HL-60 (cell line): ENCODE data around the gene KCNH4.

Experiments
- POLR2AphosphoS5 ChIP-seq: IDR thresholded peaks from 2 replicates; pipeline ENCODE4 v1.6.1; 2012; ENCODE audit warnings: low read depth
- TF ChIP-seq, protein P1 (sequence below): IDR thresholded peaks from one replicate; pipeline ENCODE4 v1.5.1; 2011; ENCODE audit warnings: low read length, control low read depth, inconsistent platforms; ENCODE audit not compliant: insufficient read depth

- TF ChIP-seq, protein P1, sequence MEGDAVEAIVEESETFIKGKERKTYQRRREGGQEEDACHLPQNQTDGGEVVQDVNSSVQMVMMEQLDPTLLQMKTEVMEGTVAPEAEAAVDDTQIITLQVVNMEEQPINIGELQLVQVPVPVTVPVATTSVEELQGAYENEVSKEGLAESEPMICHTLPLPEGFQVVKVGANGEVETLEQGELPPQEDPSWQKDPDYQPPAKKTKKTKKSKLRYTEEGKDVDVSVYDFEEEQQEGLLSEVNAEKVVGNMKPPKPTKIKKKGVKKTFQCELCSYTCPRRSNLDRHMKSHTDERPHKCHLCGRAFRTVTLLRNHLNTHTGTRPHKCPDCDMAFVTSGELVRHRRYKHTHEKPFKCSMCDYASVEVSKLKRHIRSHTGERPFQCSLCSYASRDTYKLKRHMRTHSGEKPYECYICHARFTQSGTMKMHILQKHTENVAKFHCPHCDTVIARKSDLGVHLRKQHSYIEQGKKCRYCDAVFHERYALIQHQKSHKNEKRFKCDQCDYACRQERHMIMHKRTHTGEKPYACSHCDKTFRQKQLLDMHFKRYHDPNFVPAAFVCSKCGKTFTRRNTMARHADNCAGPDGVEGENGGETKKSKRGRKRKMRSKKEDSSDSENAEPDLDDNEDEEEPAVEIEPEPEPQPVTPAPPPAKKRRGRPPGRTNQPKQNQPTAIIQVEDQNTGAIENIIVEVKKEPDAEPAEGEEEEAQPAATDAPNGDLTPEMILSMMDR = no peak
- TF ChIP-seq POLR2AphosphoS5 = no peak
Measured at GRCh38 chr17:42166196-42166763, 14.7 kb downstream of the KCNH4 start.
